OCI-LY3 (cell line): Measurements from ENCODE around the gene NR2C2AP.

Experiments used
- H2AFZ ChIP-seq: fragments of 200-600, 300-600 bp; shearing (Covaris generic); 2 replicates; pipeline ENCODE4 v1.6.0; 2014; ENCODE audit warnings: antibody characterized with exemption, low read depth, low read length
- H3K27ac ChIP-seq: fragments of 200-600, 300-600 bp; sonication (generic); 2 replicates; pipeline ENCODE4 v1.5.1; 2014; ENCODE audit warnings: mild to moderate bottlenecking, low read length, moderate library complexity, mixed read lengths
- H3K27me3 ChIP-seq: fragments of 200-600, 300-600 bp; sonication (generic); 2 replicates; pipeline ENCODE4 v1.6.1; 2014; ENCODE audit warnings: low read depth, low read length, mixed read lengths
- H3K36me3 ChIP-seq: fragments of 200-600, 300-600 bp; sonication (generic); replicated peaks from 2 replicates; pipeline ENCODE3; 2014; ENCODE audit warnings: low read depth, low read length, mixed read lengths
- H3K4me1 ChIP-seq: fragments of 300-600, 200-600 bp; sonication (generic); 2 replicates; pipeline ENCODE4 v1.6.1; 2014; ENCODE audit warnings: low read length, mixed read lengths
- H3K4me2 ChIP-seq: fragments of 200-600, 300-600 bp; sonication (generic); 2 replicates; pipeline ENCODE4 v1.6.1; 2014; ENCODE audit warnings: low read length, mixed read lengths
- H3K4me3 ChIP-seq: fragments of 300-600, 200-600 bp; sonication (generic); 2 replicates; pipeline ENCODE4 v1.5.1; 2014; ENCODE audit warnings: antibody characterized with exemption, mild to moderate bottlenecking, low read length, moderate library complexity
- H3K79me2 ChIP-seq: fragments of 300-600, 200-600 bp; shearing (Covaris generic); 2 replicates; pipeline ENCODE4 v1.6.1; 2014; ENCODE audit warnings: mild to moderate bottlenecking, low read length, mixed read lengths
- H3K9ac ChIP-seq: fragments of 300-600, 200-600 bp; shearing (Covaris generic); 2 replicates; pipeline ENCODE4 v1.6.0; 2014; ENCODE audit warnings: mild to moderate bottlenecking, low read length, moderate library complexity
- H3K9me3 ChIP-seq: fragments of 200-600, 300-600 bp; shearing (Covaris generic); 2 replicates; pipeline ENCODE4 v1.6.1; 2014; ENCODE audit warnings: low read length, mixed read lengths; ENCODE audit not compliant: insufficient read depth
- H4K20me1 ChIP-seq: fragments of 200-600, 300-600 bp; sonication (generic); 2 replicates; pipeline ENCODE4 v1.6.1; 2016; ENCODE audit warnings: low read length, mixed read lengths; ENCODE audit not compliant: insufficient read depth
- EZH2phosphoT487 ChIP-seq: fragments of 200-600 bp; shearing (Covaris generic); IDR thresholded peaks from 2 replicates; pipeline ENCODE4 v1.6.1; 2018; ENCODE audit warnings: antibody characterized with exemption, mixed run types, low read depth
- TF ChIP-seq, protein P1 (sequence below): fragments of 200-600, 300-600 bp; sonication (generic); IDR thresholded peaks from 2 replicates; pipeline ENCODE4 v1.5.1; 2014; ENCODE audit warnings: antibody characterized with exemption, low read length, low read depth

The NR2C2AP gene

DNA sequence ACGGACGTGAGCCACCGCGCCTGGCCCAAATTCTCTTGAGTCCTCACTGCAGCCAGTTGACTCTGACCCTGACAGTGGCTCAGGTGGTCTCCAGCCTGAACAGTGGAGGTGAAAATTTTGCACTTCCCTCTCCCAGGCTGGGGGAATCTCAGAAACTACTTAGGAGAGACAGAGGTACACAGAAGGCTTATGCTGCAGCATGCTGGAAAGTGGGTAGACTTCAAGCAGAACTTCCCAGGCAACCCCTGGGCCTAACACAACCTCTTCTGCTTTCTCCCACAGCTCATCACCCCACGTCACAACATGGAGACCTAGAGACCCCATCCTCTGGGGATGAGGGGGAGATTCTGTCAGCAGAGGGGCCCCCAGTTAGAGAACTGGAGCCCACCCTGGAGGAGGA lies 23.0 kb upstream of the NR2C2AP start:
- Histone ChIP-seq H3K9ac (no peak overlapping the region), H3K27me3 (peaks cover 9% of the 10 kb centered on the region; the same call in 1 of the 2 replicates), H4K20me1 (no peaks in the 10 kb centered on the region), H3K27ac (no peak overlapping the region), H3K4me2 (no peak overlapping the region), H3K4me1 (no peaks in the 10 kb centered on the region), H3K79me2 (no peaks in the 10 kb centered on the region), H3K9me3 (no peaks in the 10 kb centered on the region), H3K4me3 (no peak overlapping the region), H2AFZ (no peak overlapping the region), H3K36me3 (no peaks in the 10 kb centered on the region)
- TF ChIP-seq, protein P1, sequence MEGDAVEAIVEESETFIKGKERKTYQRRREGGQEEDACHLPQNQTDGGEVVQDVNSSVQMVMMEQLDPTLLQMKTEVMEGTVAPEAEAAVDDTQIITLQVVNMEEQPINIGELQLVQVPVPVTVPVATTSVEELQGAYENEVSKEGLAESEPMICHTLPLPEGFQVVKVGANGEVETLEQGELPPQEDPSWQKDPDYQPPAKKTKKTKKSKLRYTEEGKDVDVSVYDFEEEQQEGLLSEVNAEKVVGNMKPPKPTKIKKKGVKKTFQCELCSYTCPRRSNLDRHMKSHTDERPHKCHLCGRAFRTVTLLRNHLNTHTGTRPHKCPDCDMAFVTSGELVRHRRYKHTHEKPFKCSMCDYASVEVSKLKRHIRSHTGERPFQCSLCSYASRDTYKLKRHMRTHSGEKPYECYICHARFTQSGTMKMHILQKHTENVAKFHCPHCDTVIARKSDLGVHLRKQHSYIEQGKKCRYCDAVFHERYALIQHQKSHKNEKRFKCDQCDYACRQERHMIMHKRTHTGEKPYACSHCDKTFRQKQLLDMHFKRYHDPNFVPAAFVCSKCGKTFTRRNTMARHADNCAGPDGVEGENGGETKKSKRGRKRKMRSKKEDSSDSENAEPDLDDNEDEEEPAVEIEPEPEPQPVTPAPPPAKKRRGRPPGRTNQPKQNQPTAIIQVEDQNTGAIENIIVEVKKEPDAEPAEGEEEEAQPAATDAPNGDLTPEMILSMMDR, result no peak
- no peak for TF ChIP-seq EZH2phosphoT487

DNA sequence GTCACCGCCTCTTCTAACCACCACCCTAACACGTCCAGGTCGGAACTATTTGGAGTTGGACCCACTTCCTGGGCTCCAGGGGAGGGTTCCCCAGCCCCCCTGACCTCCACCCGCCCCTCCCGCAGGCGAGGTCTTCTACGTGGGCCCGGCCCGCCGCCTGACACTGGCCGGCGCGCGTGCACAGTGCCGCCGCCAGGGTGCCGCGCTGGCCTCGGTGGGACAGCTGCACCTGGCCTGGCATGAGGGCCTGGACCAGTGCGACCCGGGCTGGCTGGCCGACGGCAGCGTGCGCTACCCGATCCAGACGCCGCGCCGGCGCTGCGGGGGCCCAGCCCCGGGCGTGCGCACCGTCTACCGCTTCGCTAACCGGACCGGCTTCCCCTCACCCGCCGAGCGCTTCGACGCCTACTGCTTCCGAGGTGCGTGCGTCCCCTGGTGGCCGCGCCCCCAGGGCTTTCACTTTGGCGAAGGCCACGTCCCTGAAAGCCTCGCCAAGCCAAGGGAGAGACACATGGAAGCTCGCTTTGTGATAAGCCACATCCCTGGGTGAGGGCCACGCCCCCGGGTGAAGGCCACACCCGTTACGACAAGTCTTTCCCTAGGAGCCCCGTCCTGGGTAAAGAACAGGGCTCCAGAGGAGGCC lies 21.8 kb upstream of the NR2C2AP start:
- no peak overlapping the region for H2AFZ ChIP-seq
- no peak overlapping the region for H3K4me2 ChIP-seq
- H3K4me1 ChIP-seq, result no peaks in the 10 kb centered on the region
- H3K27ac ChIP-seq, result no peak overlapping the region
- TF ChIP-seq EZH2phosphoT487, result no peak
- TF ChIP-seq, protein P1, result no peak
- H4K20me1 ChIP-seq, result no peaks in the 10 kb centered on the region
- no peak overlapping the region for H3K9ac ChIP-seq
- no peak overlapping the region for H3K4me3 ChIP-seq
- H3K9me3 ChIP-seq, result no peaks in the 10 kb centered on the region
- H3K27me3 ChIP-seq, result peaks cover 9% of the 10 kb centered on the region; the same call in 1 of the 2 replicates
- H3K36me3 ChIP-seq, result no peaks in the 10 kb centered on the region
- no peaks in the 10 kb centered on the region for H3K79me2 ChIP-seq

DNA sequence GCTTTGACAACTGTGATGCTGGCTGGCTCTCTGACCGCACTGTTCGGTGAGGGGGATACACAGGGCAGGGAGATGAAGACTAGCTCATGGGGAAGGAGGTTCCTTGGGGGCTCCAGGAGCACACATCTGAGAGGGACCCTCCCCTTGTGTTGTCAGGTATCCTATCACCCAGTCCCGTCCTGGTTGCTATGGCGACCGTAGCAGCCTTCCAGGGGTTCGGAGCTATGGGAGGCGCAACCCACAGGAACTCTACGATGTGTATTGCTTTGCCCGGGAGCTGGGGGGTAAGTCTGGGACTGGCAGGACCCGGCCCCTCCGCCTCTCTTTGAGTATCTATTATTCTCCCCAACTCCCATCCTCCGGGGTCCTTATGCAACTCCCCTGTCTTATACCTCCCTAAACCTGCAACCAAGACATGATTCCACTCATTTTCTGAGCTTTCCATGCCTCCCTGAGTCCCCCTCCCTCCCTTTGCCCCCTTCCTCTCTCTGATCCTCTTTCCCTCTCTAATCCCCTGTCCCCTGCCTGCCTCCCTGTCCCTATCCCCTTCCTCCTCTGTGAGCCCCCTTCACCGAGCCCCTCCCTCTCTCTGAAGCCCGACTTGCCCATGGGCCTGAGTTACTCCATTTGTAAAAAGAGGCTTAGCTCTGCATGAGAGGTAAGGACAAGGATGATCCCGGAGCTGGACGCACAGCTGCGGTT lies 21.1 kb upstream of the NR2C2AP start:
- no peak overlapping the region for H3K9ac ChIP-seq
- H3K4me3 ChIP-seq, result no peak overlapping the region
- H3K27me3 ChIP-seq, result peaks cover 6% of the 10 kb centered on the region; the same call in 1 of the 2 replicates
- H3K4me1 ChIP-seq, result no peaks in the 10 kb centered on the region
- TF ChIP-seq, protein P1, result no peak
- TF ChIP-seq EZH2phosphoT487, result no peak
- H4K20me1 ChIP-seq, result no peaks in the 10 kb centered on the region
- no peak overlapping the region for H3K27ac ChIP-seq
- H3K4me2 ChIP-seq, result no peak overlapping the region
- no peaks in the 10 kb centered on the region for H3K9me3 ChIP-seq
- no peak overlapping the region for H2AFZ ChIP-seq
- H3K79me2 ChIP-seq, result no peaks in the 10 kb centered on the region
- H3K36me3 ChIP-seq, result no peaks in the 10 kb centered on the region

DNA sequence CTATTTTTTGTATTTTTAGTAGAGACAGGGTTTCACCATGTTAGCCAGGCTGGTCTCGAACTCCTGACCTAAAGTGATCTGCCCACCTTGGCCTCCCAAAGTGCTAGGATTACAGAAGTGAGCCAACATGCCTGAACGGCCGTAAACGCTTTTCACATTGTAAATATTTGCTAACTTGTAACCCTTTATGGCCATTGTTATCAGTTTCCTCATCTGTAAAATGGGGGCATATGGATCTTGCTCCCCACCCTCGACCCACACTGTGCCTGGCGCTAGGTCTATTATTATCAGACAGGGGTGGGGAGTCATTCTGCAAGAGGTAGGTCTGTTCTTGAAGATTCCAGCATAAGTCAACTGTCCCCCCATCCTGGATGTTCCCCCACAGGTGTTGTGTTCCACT lies 20.4 kb upstream of the NR2C2AP start:
- Histone ChIP-seq H3K79me2 (no peaks in the 10 kb centered on the region), H3K36me3 (no peaks in the 10 kb centered on the region), H3K4me3 (no peak overlapping the region), H3K9ac (no peak overlapping the region), H4K20me1 (no peaks in the 10 kb centered on the region), H3K4me2 (no peak overlapping the region), H3K27me3 (peaks cover 2% of the 10 kb centered on the region; the same call in 1 of the 2 replicates), H3K4me1 (no peaks in the 10 kb centered on the region), H3K27ac (no peak overlapping the region), H2AFZ (no peak overlapping the region), H3K9me3 (no peaks in the 10 kb centered on the region)
- no peak for TF ChIP-seq EZH2phosphoT487
- TF ChIP-seq, protein P1, result no peak
